ENCODE measurements around the gene SEMA3D.
A peak's percentile ranks its signal among the peaks of the same experiment; 100 is the strongest.

Gene SEMA3D

GRCh38 chr7:85186521-85187241 lies at the start of gene SEMA3D:
Gene SEMA3D, minus strand, starts transcription at chr7:85187056. Its CDS starts 65,165 bp downstream, at chr7:85121891.
- peak; percentile 82 for DNase-seq (ENCODE audit: low read depth)

- no peak for DNase-seq (ENCODE audit: low read depth)
Measured at GRCh38 chr7:85234730-85235129, 47.9 kb upstream of the SEMA3D start.

- no peak for DNase-seq (ENCODE audit: low read depth)
Measured at GRCh38 chr7:85232068-85232467, 45.2 kb upstream of the SEMA3D start.

- DNase-seq (ENCODE audit: low read depth) = no peak
Measured at GRCh38 chr7:85230623-85231022, 43.8 kb upstream of the SEMA3D start.

GRCh38 chr7:85229544-85229943 lies 42.7 kb upstream of the SEMA3D start:
- DNase-seq (ENCODE audit: low read depth) = peak; percentile 2

GRCh38 chr7:85226361-85227085 lies 39.7 kb upstream of the SEMA3D start:
- DNase-seq (ENCODE audit: low read depth) = no peak

GRCh38 chr7:85224171-85224570 lies 37.3 kb upstream of the SEMA3D start:
- DNase-seq (ENCODE audit: low read depth) = no peak

- DNase-seq (ENCODE audit: low read depth) = no peak
Measured at GRCh38 chr7:85222522-85222921, 35.7 kb upstream of the SEMA3D start.

- DNase-seq (ENCODE audit: low read depth) = no peak
Measured at GRCh38 chr7:85221796-85222195, 34.9 kb upstream of the SEMA3D start.

GRCh38 chr7:85220651-85221050 lies 33.8 kb upstream of the SEMA3D start:
- DNase-seq (ENCODE audit: low read depth) = no peak

- no peak for DNase-seq (ENCODE audit: low read depth)
Measured at GRCh38 chr7:85220023-85220422, 33.2 kb upstream of the SEMA3D start.

GRCh38 chr7:85217085-85217484 lies 30.2 kb upstream of the SEMA3D start:
- DNase-seq (ENCODE audit: low read depth) = no peak

- no peak for DNase-seq (ENCODE audit: low read depth)
Measured at GRCh38 chr7:85215098-85215497, 28.2 kb upstream of the SEMA3D start.

- DNase-seq (ENCODE audit: low read depth) = no peak
Measured at GRCh38 chr7:85213500-85213899, 26.6 kb upstream of the SEMA3D start.

GRCh38 chr7:85205754-85206153 lies 18.9 kb upstream of the SEMA3D start:
- DNase-seq (ENCODE audit: low read depth) = no peak

GRCh38 chr7:85204496-85204895 lies 17.6 kb upstream of the SEMA3D start:
- no peak for DNase-seq (ENCODE audit: low read depth)

- DNase-seq (ENCODE audit: low read depth) = no peak
Measured at GRCh38 chr7:85204061-85204460, 17.2 kb upstream of the SEMA3D start.

- no peak for DNase-seq (ENCODE audit: low read depth)
Measured at GRCh38 chr7:85201209-85201608, 14.4 kb upstream of the SEMA3D start.

GRCh38 chr7:85196696-85197095 lies 9.8 kb upstream of the SEMA3D start:
- no peak for DNase-seq (ENCODE audit: low read depth)

- DNase-seq (ENCODE audit: low read depth) = peak; percentile 7
Measured at GRCh38 chr7:85191383-85191782, 4.5 kb upstream of the SEMA3D start.

GRCh38 chr7:85186083-85186520 lies 754 bp downstream of the SEMA3D start:
- peak; percentile 59 for DNase-seq (ENCODE audit: low read depth)

GRCh38 chr7:85185424-85186082 lies 1.3 kb downstream of the SEMA3D start:
- peak; percentile 66 for DNase-seq (ENCODE audit: low read depth)

All from fibroblast of gingiva (primary cell).